GM12878 (cell line): ENCODE data around the gene CIB4. TPM values are rescaled to one million over a fixed set of nuclear protein-coding genes. Genes with fewer than 3 reads are reported as not detected.
A peak's percentile ranks its signal among the peaks of the same experiment; 100 is the strongest.

Experiments
- ATAC-seq: fragments of 200-7000 bp; cut with Tn5 transposase; 3 replicates; pipeline ENCODE4 v1.9.1; 2020; ENCODE audit warnings: mild to moderate bottlenecking, moderate library complexity
- BruUV-seq: library from RNA; stranded (reverse); fragments of 400-500 nt; replicated peaks from 2 replicates; lab custom pipeline; 2021; lab: Mats Ljungman, UMichigan
- CTCF ChIA-PET: fragments of 300-600 bp; sonication (Branson Sonifier 250); formaldehyde crosslinking; extraction: SDS; loops from one replicate; lab custom pipeline; 2021; ENCODE audit warnings: inconsistent platforms; lab: Yijun Ruan, JAX
- POLR2A ChIA-PET: fragments of 350-600 bp; formaldehyde crosslinking; extraction: SDS; loops from one replicate; lab custom pipeline; 2021; ENCODE audit warnings: inconsistent platforms; lab: Charles Lee
- RAD21 ChIA-PET: fragments of 300-600 bp; sonication (Branson Sonifier 250); formaldehyde crosslinking; loops from one replicate; lab custom pipeline; 2023; ENCODE audit warnings: antibody characterized with exemption; ENCODE audit not compliant: unreplicated experiment; lab: Charles Lee
- SMC1A ChIA-PET: fragments of 300-600 bp; sonication (Branson Sonifier 250); formaldehyde crosslinking; loops from one replicate; lab custom pipeline; 2023; ENCODE audit not compliant: unreplicated experiment, uncharacterized antibody; lab: Charles Lee
- DNase-seq: peaks from one replicate; pipeline ENCODE4 v3.0.0-alpha.2; 2011; ENCODE audit warnings: low read depth, low spot score
- FAIRE-seq: peaks from 3 replicates; lab custom pipeline; 2011; peaks lifted over from hg19 to GRCh38; lab: Jason Lieb, UNC
- H2AFZ ChIP-seq: 2 replicates; pipeline ENCODE4 v1.6.0; 2011; ENCODE audit warnings: low read depth, low read length, control low read depth; ENCODE audit not compliant: control insufficient read depth
- H3K27ac ChIP-seq: 2 replicates; pipeline ENCODE4 v1.5.1; 2011; ENCODE audit warnings: control low read depth; ENCODE audit not compliant: control insufficient read depth, insufficient read depth
- H3K27me3 ChIP-seq, 2 experiments: replicated peaks in 1 of 2; 2 replicates each; pipeline versions ENCODE4 v1.6.0 to v1.6.1; 2011; ENCODE audit warnings: low read length in 1 of 2; ENCODE audit not compliant: control insufficient read depth in 2 of 2, insufficient read depth in 2 of 2
- H3K36me3 ChIP-seq, 2 experiments: 2 replicates each; pipeline ENCODE4 v1.5.1; 2011; ENCODE audit warnings: low read length in 1 of 2; ENCODE audit not compliant: control insufficient read depth in 2 of 2, insufficient read depth in 2 of 2
- H3K4me1 ChIP-seq: 2 replicates; pipeline ENCODE4 v1.6.1; 2011; ENCODE audit warnings: mild to moderate bottlenecking, low read length, moderate library complexity, mixed read lengths; ENCODE audit not compliant: control insufficient read depth, insufficient read depth
- H3K4me2 ChIP-seq: 2 replicates; pipeline ENCODE4 v1.6.0; 2011; ENCODE audit warnings: control low read depth; ENCODE audit not compliant: control insufficient read depth, insufficient read depth
- H3K4me3 ChIP-seq: fragments of 200-600 bp; sonication (generic); 2 replicates; pipeline ENCODE4 v1.5.1; 2016
- H3K79me2 ChIP-seq: 2 replicates; pipeline ENCODE4 v1.6.0; 2011; ENCODE audit warnings: low read length; ENCODE audit not compliant: control insufficient read depth, insufficient read depth
- H3K9ac ChIP-seq: 2 replicates; pipeline ENCODE4 v1.8.0; 2011; ENCODE audit warnings: low read length, control low read depth, mixed read lengths; ENCODE audit not compliant: control insufficient read depth, insufficient read depth
- H3K9me3 ChIP-seq: replicated peaks from 3 replicates; pipeline ENCODE4 v1.5.1; 2011; ENCODE audit warnings: mild to moderate bottlenecking, low read length; ENCODE audit not compliant: control insufficient read depth, insufficient read depth
- H4K20me1 ChIP-seq: 2 replicates; pipeline ENCODE4 v1.6.0; 2011; ENCODE audit not compliant: control insufficient read depth, insufficient read depth
- BACH1 ChIP-seq: fragments of 450-650 bp; IDR thresholded peaks from 2 replicates; pipeline ENCODE4 v1.6.1; 2017; ENCODE audit warnings: mild to moderate bottlenecking, borderline replicate concordance
- HDAC2 ChIP-seq: fragments of 200-600 bp; sonication (generic); IDR thresholded peaks from 2 replicates; pipeline ENCODE4 v1.6.1; 2017
- HSF1 ChIP-seq: fragments of 150-350 bp; IDR thresholded peaks from 2 replicates; pipeline ENCODE4 v1.6.1; 2014; ENCODE audit warnings: mild to moderate bottlenecking, low read depth, low read length
- IKZF1 ChIP-seq: fragments of 450-650 bp; conservative IDR thresholded peaks from 2 replicates; pipeline ENCODE4 v1.6.1; 2017; ENCODE audit warnings: antibody characterized with exemption, mild to moderate bottlenecking
- IKZF2 ChIP-seq, 2 experiments: fragments of 450-650 bp; IDR thresholded peaks; 2 replicates each; pipeline ENCODE4 v1.6.1; 2017; ENCODE audit warnings: mild to moderate bottlenecking in 2 of 2, moderate library complexity in 2 of 2
- KAT2A ChIP-seq: conservative IDR thresholded peaks from 2 replicates; pipeline ENCODE4 v1.6.1; 2011; ENCODE audit warnings: low read depth, low read length; ENCODE audit not compliant: control insufficient read depth
- LARP7 ChIP-seq: fragments of 450-650 bp; IDR thresholded peaks from 2 replicates; pipeline ENCODE4 v1.6.1; 2017; ENCODE audit warnings: mild to moderate bottlenecking
- PBX3 ChIP-seq: IDR thresholded peaks from 2 replicates; pipeline ENCODE4 v1.6.1; 2011; ENCODE audit warnings: mild to moderate bottlenecking, low read depth, low read length, moderate library complexity; ENCODE audit not compliant: insufficient replicate concordance
- RAD21 ChIP-seq: IDR thresholded peaks from 2 replicates; pipeline ENCODE4 v1.6.1; 2011; ENCODE audit warnings: mild to moderate bottlenecking, low read depth, low read length, moderate library complexity; ENCODE audit not compliant: insufficient read depth
- RCOR1 ChIP-seq: conservative IDR thresholded peaks from 2 replicates; pipeline ENCODE4 v1.6.1; 2012; ENCODE audit warnings: low read depth, low read length, improper control_type of control experiment
- TCF3 ChIP-seq: IDR thresholded peaks from 2 replicates; pipeline ENCODE4 v1.6.1; 2012; ENCODE audit warnings: low read depth, mild to moderate bottlenecking, low read length, borderline replicate concordance; ENCODE audit not compliant: insufficient read depth
- USF1 ChIP-seq: IDR thresholded peaks from 2 replicates; pipeline ENCODE4 v1.6.1; 2011; ENCODE audit warnings: borderline replicate concordance, low read depth, mild to moderate bottlenecking, moderate library complexity, mixed read lengths, low read length; ENCODE audit not compliant: insufficient read depth; ENCODE audit errors: extremely low read length
- ZBTB11 ChIP-seq: fragments of 450-650 bp; formaldehyde crosslinking; IDR thresholded peaks from 2 replicates; pipeline ENCODE4 v1.5.0; 2022; ENCODE audit warnings: mild to moderate bottlenecking, missing genetic modification characterization
- ZNF24 ChIP-seq: fragments of 450-650 bp; IDR thresholded peaks from 2 replicates; pipeline ENCODE4 v1.6.1; 2017; ENCODE audit warnings: antibody characterized with exemption, mild to moderate bottlenecking
- WGBS: methylation state at CpG from one replicate; pipeline ENCODE4 v1.1.6; 2016; ENCODE audit warnings: low lambda C conversion rate; ENCODE audit not compliant: insufficient replicate concordance, insufficient coverage; ENCODE audit errors: missing lambda C conversion rate; 5-methylcytosine and 5-hydroxymethylcytosine counted together
- in situ Hi-C: fragments of 300-500 bp; cut with MboI; formaldehyde crosslinking; loops from 9 replicates; pipeline ENCODE4 v1.14.3; 2018; ENCODE audit warnings: mixed read lengths
- intact Hi-C: fragments of 100-400 bp; cut with micrococcal nuclease; formaldehyde crosslinking; loops from one replicate; pipeline ENCODE4 v1.14.2; 2022; ENCODE audit not compliant: unreplicated experiment
- polyA plus RNA-seq, 11 experiments: library from polyadenylated mRNA; depleted of rRNA in 4 of 11; unstranded in 6 of 11; stranded (reverse) in 5 of 11; fragments of >200 nt; fragmentation: Nextera tagmentation in 4 of 11; fragmentation: Illumina TruSeq in 1 of 11; extraction: Ambion mirVana in 4 of 11; extraction: Trizol in 1 of 11; gene quantifications; 1 replicate in 1 of 11; 2 replicates in 10 of 11; pipeline versions ENCODE4 v1.2.1 to v1.2.3, GENCODE V29; 2011 to 2016; ENCODE audit warnings: inconsistent platforms in 2 of 11, missing spikeins in 2 of 11, low read depth in 1 of 11
- total RNA-seq, 4 experiments: library from RNA; depleted of rRNA in 3 of 4; stranded (reverse); fragments of >200 nt in 3 of 4; fragmentation: Illumina TruSeq in 1 of 4; extraction: Trizol in 1 of 4; gene quantifications; 2 replicates each; pipeline versions ENCODE4 v1.2.1 to v1.2.3, GENCODE V29; 2013 to 2021

The CIB4 gene
- total and polyA plus RNA-seq, 10 of the 15 experiments (the other 5 are each of a cell fraction or from before 2014, with no cell fraction given) = not detected

GRCh38 chr2:26561918-26562810 lies 79.0 kb downstream of the CIB4 start:
- Histone ChIP-seq H3K27me3 (peaks cover 9 to 13% of the 10 kb centered on the region in 2 experiments), H3K27ac (no peak overlapping the region), H3K79me2 (no peaks in the 10 kb centered on the region), H2AFZ (no peak overlapping the region), H3K36me3 (no peaks in the 10 kb centered on the region), H4K20me1 (no peaks in the 10 kb centered on the region), H3K9ac (no peak overlapping the region), H3K4me2 (0 out of 2 replicates have a peak overlapping the region, but pooled peaks have one; percentile 9), H3K9me3 (no peaks in the 10 kb centered on the region), H3K4me3 (no peak overlapping the region), H3K4me1 (no peaks in the 10 kb centered on the region)
- ChIA-PET POLR2A (no interaction called here), RAD21 (no interaction called here), CTCF (no interaction called here), SMC1A (no interaction called here)
- no peak for FAIRE-seq
- no peak for DNase-seq
- BruUV-seq = no TSS peak
- intact Hi-C loops (no loop called here), in situ Hi-C loops (no loop called here)
- peak; percentile 78 for ATAC-seq
- WGBS = 19% methylated on average over 66 of the region's 69 CpGs
- no peak for TF ChIP-seq LARP7
- TF ChIP-seq KAT2A = no peak
- 0 out of 2 replicates have a peak, but pooled peaks have one; percentile 51 for TF ChIP-seq TCF3
- TF ChIP-seq RAD21 = no peak
- no peak for TF ChIP-seq USF1
- no peak for TF ChIP-seq ZNF24
- no peak for TF ChIP-seq RCOR1
- TF ChIP-seq IKZF1 = no peak
- TF ChIP-seq ZBTB11 (CRISPR knock-in tag) = no peak
- TF ChIP-seq BACH1 = no peak
- TF ChIP-seq HDAC2 = no peak
- no peak for TF ChIP-seq IKZF2 (IDR thresholded peaks at IDR 0.05)
- TF ChIP-seq PBX3 = peak; percentile 65
- no peak for TF ChIP-seq HSF1
